VCaP (cell line): ENCODE data around the gene CBARP.

ENCODE experiments used
- H3K27ac ChIP-seq: fragments of 450-650 bp; 2 replicates; pipeline ENCODE4 v1.5.1; 2017
- TF ChIP-seq, protein P1 (sequence below): fragments of 450-650 bp; conservative IDR thresholded peaks from 2 replicates; pipeline ENCODE4 v1.5.1; 2017; ENCODE audit warnings: mild to moderate bottlenecking, moderate library complexity

CBARP gene

DNA sequence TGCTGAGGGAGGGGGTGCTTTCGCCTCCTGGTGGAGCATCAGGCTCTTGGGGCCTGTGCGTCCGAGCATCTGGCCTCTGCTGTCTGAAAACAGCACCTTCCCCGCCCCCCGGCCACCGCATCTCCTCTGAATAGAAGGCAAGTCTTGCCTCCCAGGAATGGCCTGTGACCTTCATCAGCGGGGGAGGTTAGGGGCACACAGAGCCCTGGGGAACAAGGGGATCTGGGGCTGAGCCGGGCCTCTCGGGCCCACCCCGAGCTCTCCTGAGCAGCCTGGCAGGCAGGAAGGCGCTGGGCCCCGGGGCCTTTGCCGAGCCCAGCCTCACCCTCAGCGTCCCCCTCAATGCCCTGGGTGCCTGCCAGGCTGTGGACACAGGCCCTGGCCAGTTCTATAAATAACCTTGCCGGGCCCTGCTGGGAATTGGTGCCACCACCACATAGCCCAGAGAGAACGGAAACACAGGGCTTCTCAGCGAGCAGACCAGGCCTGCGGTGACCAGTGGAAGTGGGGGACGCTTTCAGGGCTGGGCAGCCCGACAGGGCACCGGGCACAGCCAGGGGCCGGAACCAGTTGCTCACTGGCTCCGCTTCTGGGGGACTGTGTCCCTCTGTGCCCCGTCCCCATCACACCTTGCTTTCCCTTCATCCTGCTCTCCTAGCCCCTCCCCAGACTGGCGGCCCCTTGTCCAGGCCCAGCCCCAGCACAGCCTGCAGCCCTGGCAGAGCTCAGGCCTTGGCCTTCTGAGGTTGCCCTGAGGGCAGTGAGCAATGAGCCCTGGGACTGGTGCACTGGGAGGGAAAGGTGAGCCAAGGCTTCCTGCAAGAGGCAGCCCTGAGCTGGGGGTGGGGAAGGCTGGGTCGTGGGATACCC is 22.7 kb downstream of the CBARP start:
- H3K27ac ChIP-seq, result peak overlapping the region; percentile 85
- TF ChIP-seq, protein P1, sequence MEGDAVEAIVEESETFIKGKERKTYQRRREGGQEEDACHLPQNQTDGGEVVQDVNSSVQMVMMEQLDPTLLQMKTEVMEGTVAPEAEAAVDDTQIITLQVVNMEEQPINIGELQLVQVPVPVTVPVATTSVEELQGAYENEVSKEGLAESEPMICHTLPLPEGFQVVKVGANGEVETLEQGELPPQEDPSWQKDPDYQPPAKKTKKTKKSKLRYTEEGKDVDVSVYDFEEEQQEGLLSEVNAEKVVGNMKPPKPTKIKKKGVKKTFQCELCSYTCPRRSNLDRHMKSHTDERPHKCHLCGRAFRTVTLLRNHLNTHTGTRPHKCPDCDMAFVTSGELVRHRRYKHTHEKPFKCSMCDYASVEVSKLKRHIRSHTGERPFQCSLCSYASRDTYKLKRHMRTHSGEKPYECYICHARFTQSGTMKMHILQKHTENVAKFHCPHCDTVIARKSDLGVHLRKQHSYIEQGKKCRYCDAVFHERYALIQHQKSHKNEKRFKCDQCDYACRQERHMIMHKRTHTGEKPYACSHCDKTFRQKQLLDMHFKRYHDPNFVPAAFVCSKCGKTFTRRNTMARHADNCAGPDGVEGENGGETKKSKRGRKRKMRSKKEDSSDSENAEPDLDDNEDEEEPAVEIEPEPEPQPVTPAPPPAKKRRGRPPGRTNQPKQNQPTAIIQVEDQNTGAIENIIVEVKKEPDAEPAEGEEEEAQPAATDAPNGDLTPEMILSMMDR, result no peak

GRCh38 chr19:1214299-1214861 is 23.4 kb downstream of the CBARP start:
- H3K27ac ChIP-seq, result peak overlapping the region; percentile 85
- TF ChIP-seq, protein P1, result no peak

- H3K27ac ChIP-seq, result peak overlapping the region; percentile 85
- TF ChIP-seq, protein P1, result no peak
Observed at GRCh38 chr19:1213391-1214286, 24.2 kb downstream of the CBARP start.

- TF ChIP-seq, protein P1, result no peak
- peak overlapping the region; percentile 85 for H3K27ac ChIP-seq
Observed at GRCh38 chr19:1211494-1212234, 26.1 kb downstream of the CBARP start.

- TF ChIP-seq, protein P1, result no peak
- H3K27ac ChIP-seq, result peak overlapping the region; percentile 85
Observed at GRCh38 chr19:1210227-1210538, 27.6 kb downstream of the CBARP start.

GRCh38 chr19:1208830-1209229 is 29.0 kb downstream of the CBARP start:
- H3K27ac ChIP-seq, result peak overlapping the region; percentile 85

DNA sequence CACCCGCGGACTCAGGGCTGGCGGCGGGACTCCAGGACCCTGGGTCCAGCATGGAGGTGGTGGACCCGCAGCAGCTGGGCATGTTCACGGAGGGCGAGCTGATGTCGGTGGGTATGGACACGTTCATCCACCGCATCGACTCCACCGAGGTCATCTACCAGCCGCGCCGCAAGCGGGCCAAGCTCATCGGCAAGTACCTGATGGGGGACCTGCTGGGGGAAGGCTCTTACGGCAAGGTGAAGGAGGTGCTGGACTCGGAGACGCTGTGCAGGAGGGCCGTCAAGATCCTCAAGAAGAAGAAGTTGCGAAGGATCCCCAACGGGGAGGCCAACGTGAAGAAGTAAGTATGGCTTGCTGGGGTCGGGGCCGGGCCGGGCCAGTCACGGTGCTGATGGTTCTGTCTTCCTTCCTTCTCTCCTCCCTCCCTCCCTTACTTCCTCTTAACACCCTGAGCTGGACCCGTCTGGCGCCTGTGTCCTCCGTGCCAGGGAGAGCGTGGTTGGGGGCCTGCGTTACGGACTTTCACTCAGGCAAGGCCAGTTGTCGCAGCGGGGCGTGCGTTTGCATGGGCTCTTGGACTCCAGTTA is 30.8 kb downstream of the CBARP start:
- TF ChIP-seq, protein P1, result no peak
- H3K27ac ChIP-seq, result peak overlapping the region; percentile 85
